ENCODE results near the gene JPH4. TPM values are rescaled to one million over a fixed set of nuclear protein-coding genes. Genes with fewer than 3 reads are reported as not detected.
"Not testable (repeated sequence)": the region's sequence is repeated elsewhere in the genome, so short reads cannot be mapped to it uniquely, and the experiment has no call there.

Gene JPH4
- total RNA-seq, 1 donor from 2014 or later = 0.20 TPM

DNA sequence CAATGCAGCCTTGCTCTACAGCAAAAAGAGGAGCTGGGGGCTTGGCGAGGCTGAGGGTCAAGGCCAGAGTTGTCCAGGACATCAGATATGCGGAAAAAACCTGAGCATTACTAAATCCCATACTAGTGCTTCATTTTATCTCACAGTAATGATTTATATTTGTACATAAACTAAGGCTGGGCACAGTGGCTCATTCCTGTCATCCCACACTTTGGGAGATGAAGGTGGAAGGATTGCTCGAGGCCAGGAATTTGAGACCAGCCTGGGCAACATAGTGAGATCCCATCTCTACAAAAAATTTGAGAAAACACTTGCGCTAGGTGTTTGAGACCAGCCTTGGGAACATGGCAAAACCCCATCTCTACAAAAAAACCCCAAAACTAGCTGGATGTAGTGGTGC lies 11.6 kb upstream of the JPH4 start:
- H3K9me3 Mint-ChIP-seq (ENCODE audit: low read depth) = peaks cover 4% of the 10 kb centered on the region
- TF ChIP-seq, protein P1, sequence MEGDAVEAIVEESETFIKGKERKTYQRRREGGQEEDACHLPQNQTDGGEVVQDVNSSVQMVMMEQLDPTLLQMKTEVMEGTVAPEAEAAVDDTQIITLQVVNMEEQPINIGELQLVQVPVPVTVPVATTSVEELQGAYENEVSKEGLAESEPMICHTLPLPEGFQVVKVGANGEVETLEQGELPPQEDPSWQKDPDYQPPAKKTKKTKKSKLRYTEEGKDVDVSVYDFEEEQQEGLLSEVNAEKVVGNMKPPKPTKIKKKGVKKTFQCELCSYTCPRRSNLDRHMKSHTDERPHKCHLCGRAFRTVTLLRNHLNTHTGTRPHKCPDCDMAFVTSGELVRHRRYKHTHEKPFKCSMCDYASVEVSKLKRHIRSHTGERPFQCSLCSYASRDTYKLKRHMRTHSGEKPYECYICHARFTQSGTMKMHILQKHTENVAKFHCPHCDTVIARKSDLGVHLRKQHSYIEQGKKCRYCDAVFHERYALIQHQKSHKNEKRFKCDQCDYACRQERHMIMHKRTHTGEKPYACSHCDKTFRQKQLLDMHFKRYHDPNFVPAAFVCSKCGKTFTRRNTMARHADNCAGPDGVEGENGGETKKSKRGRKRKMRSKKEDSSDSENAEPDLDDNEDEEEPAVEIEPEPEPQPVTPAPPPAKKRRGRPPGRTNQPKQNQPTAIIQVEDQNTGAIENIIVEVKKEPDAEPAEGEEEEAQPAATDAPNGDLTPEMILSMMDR (IDR thresholded peaks at IDR 0.05) = no peak
- H3K36me3 Mint-ChIP-seq (ENCODE audit: low read depth) = no peaks in the 10 kb centered on the region
- H3K27ac Mint-ChIP-seq (ENCODE audit: unreplicated experiment) = no peak overlapping the region
- no peak overlapping the region for H3K4me3 Mint-ChIP-seq (ENCODE audit: unreplicated experiment)
- DNase-seq (ENCODE audit: low spot score) = no peak
- peaks cover 3% of the 10 kb centered on the region for H3K4me1 Mint-ChIP-seq (ENCODE audit: low read depth)
- H3K27me3 Mint-ChIP-seq (ENCODE audit: low read depth) = peaks cover 31% of the 10 kb centered on the region

DNA sequence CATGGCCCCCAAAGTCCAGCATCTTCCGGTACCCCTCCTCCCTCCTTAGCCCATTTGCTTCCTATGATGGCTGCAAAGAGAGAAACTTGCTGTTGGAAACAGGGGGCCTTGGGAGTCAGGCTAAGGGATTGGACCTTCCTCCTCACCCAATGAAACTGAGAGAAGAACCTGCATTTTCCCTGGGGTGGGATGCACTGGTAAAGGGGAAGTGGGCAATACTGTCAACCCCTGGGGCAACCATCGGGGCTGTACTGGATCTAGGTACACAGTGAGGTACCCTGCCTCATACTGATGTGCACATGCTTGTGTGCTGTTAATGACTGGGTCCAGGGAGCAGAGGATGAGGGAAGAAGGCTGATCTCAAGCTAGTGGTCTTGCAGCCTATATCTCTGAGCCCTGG lies 11.0 kb upstream of the JPH4 start:
- peaks cover 3% of the 10 kb centered on the region for H3K4me1 Mint-ChIP-seq (ENCODE audit: low read depth)
- TF ChIP-seq, protein P1 (IDR thresholded peaks at IDR 0.05) = no peak
- DNase-seq (ENCODE audit: low spot score) = no peak

DNA sequence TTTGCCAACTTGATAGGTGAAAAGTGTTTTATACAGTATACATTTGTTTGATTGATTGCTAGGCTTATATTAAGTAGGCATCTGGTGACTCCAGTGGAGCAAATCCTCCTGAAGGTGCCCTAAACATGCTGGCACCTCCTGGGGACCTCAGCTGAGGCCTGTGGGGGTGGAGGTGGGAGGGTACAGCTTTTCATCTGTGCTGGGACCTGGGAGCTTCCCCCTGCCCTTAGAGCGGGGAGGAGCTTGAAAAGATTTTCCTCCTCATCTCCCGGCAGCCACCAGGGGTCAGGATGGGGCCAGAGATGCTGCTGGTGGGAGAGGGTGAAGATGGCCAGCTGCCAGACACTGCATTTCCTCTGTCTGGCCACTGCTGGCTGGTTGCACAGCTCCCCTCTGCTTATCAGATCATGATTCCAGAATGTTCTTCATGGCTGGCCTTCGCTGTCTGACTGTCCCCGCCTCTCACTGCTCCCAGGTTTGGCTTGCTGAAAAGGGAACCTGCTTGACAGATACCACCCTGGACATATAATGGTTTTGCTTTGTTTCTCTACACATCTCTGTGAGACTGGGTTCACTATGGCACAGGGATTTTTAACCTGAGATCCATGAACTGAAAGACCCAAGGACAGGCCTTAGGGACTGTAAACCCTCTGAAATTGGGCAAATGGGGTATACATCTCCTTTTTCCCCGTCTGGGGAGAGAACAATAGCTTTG lies 10.5 kb upstream of the JPH4 start:
- TF ChIP-seq, protein P1 (IDR thresholded peaks at IDR 0.05) = peak; percentile 84
- Mint-ChIP-seq H3K9me3 (ENCODE audit: low read depth) (peaks cover 4% of the 10 kb centered on the region), H3K4me1 (ENCODE audit: low read depth) (peaks cover 3% of the 10 kb centered on the region), H3K36me3 (ENCODE audit: low read depth) (no peaks in the 10 kb centered on the region), H3K4me3 (ENCODE audit: unreplicated experiment) (no peak overlapping the region), H3K27ac (ENCODE audit: unreplicated experiment) (no peak overlapping the region), H3K27me3 (ENCODE audit: low read depth) (peaks cover 28% of the 10 kb centered on the region)
- no peak for DNase-seq (ENCODE audit: low spot score)

More for the DNA sequence above, 11.0 kb upstream of the JPH4 start:
- Mint-ChIP-seq H3K9me3 (ENCODE audit: low read depth) (peaks cover 4% of the 10 kb centered on the region), H3K4me3 (ENCODE audit: unreplicated experiment) (no peak overlapping the region), H3K27me3 (ENCODE audit: low read depth) (peaks cover 28% of the 10 kb centered on the region), H3K27ac (ENCODE audit: unreplicated experiment) (no peak overlapping the region), H3K36me3 (ENCODE audit: low read depth) (no peaks in the 10 kb centered on the region)

DNA sequence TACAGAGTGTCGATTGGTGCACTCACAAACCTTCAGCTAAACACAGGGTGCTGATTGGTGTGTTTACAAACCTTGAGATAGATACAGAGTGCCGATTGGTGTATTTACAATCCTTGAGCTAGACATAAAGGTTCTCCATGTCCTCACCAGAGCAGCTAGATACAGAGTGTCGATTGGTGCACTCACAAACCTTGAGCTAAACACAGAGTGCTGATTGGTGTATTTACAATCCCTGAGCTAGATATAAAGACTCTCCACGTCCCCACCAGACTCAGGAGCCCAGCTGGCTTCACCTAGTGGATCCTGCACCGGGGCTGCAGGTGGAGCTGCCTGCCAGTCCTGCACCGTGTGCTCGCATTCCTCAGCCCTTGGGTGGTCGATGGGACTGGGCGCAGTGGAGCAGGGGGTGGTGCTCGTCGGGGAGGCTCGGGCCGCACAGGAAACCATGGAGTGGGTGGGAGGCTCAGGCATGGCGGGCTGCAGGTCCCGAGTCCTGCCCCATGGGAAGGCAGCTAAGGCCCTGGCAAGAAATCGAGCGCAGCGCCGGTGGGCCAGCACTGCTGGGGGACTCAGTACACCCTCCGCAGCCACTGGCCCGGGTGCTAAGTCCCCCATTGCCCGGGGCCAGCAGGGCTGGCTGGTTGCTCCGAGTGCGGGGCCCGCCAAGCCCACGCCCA lies 6.1 kb upstream of the JPH4 start:
- H3K9me3 Mint-ChIP-seq (ENCODE audit: low read depth); DNase-seq (ENCODE audit: low spot score); H3K4me1 Mint-ChIP-seq (ENCODE audit: low read depth); H3K4me3 Mint-ChIP-seq (ENCODE audit: unreplicated experiment); H3K27ac Mint-ChIP-seq (ENCODE audit: unreplicated experiment); H3K36me3 Mint-ChIP-seq (ENCODE audit: low read depth): not testable (repeated sequence)
- H3K27me3 Mint-ChIP-seq (ENCODE audit: low read depth) = peaks cover 34% of the 10 kb centered on the region

DNA sequence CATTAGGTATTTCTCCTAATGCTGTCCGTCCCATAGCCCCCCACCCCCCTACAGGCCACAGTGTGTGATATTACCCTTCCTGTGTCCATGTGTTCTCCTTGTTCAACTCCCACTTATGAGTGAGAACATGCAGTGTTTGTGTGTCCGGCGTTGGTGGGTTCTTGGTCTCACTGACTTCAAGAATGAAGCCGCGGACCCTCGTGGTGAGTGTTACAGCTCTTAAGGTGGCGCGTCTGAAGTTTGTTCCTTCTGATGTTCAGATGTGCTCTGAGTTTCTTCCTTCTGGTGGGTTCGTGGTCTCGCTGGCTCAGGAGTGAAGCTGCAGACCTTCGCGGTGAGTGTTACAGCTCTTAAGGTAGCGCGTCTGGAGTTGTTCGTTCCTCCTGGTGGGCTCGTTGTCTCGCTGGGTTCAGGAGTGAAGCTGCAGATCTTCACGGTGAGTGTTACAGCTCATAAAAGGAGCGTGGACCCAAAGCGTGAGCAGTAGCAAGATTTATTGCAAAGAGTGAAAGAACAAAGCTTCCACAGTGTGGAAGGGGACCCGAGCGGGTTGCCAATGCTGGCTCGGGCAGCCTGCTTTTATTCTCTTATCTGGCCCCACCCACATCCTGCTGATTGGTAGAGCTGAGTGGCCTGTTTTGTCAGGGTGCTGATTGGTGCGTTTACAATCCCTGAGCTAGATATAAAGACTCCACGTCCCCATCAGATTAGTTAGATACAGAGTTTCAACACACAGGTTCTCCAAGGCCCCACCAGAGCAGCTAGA lies 5.4 kb upstream of the JPH4 start:
- not testable (repeated sequence) for DNase-seq (ENCODE audit: low spot score); H3K4me3 Mint-ChIP-seq (ENCODE audit: unreplicated experiment)
- H3K27me3 Mint-ChIP-seq (ENCODE audit: low read depth) = peaks cover 39% of the 10 kb centered on the region

More for the DNA sequence above, 5.4 kb upstream of the JPH4 start:
- H3K36me3 Mint-ChIP-seq (ENCODE audit: low read depth); H3K27ac Mint-ChIP-seq (ENCODE audit: unreplicated experiment); H3K9me3 Mint-ChIP-seq (ENCODE audit: low read depth); H3K4me1 Mint-ChIP-seq (ENCODE audit: low read depth): not testable (repeated sequence)
